ENCODE measurements around the gene TMEM121. TPM values are rescaled to one million over a fixed set of nuclear protein-coding genes. Genes with fewer than 3 reads are reported as not detected.

Gene TMEM121
- total RNA-seq, 1 experiment from 2014 or later, result 33.6 TPM

- ATAC-seq (peak; percentile 1; the same call in 1 of the 2 replicates), DNase-seq (no peak)
- H4K20me1 ChIP-seq (ENCODE audit: low read length), result no peaks in the 10 kb centered on the region
- no peaks in the 10 kb centered on the region for H3K36me3 ChIP-seq (ENCODE audit: low read depth, low read length)
- intact Hi-C loops (cut with micrococcal nuclease), result loop anchor here (2.0 kb wide), 1 partner anchor 38 kb away; the partner anchor contains the start of gene TEDC1
- H3K9me2 ChIP-seq (replicated peaks; ENCODE audit: low read length), result no peaks in the 10 kb centered on the region
- peaks cover 10% of the 10 kb centered on the region; the same call in 1 of the 2 replicates for H3K4me1 ChIP-seq (ENCODE audit: insufficient read depth, low read length)
- no peaks in the 10 kb centered on the region for H3K9me3 ChIP-seq (ENCODE audit: low read length)
- H3K4me2 ChIP-seq (ENCODE audit: low read length), result peak overlapping the region; percentile 94
- peak overlapping the region; percentile 75; the same call in 1 of the 2 replicates for H3K4me3 ChIP-seq (ENCODE audit: low read length)
- peak overlapping the region; percentile 82; the same call in 1 of the 2 replicates for H2AFZ ChIP-seq (ENCODE audit: low read length)
- H3K27me3 ChIP-seq (ENCODE audit: low read length), result no peaks in the 10 kb centered on the region
- H3K79me2 ChIP-seq (ENCODE audit: low read length), result peaks cover 9% of the 10 kb centered on the region; the same call in 1 of the 2 replicates
- TF ChIP-seq EZH2 (IDR thresholded peaks at IDR 0.05; ENCODE audit: low read length, unreplicated experiment) (no peak), EZH2phosphoT487 (IDR thresholded peaks at IDR 0.05; ENCODE audit: borderline replicate concordance, low read length) (no peak), CTCF (conservative IDR thresholded peaks at IDR 0.05; ENCODE audit: low read depth, low read length) (no peak)
- CTCF ChIA-PET, result interaction anchor here (0.9 to 1.3 kb wide), 4 partner anchors 37 to 158 kb away, joined by 5 read pairs; partner anchors contain the start of gene TEDC1
- no peak overlapping the region for H3K27ac ChIP-seq (ENCODE audit: low read length)
- no TSS peak for BruUV-seq (replicated peaks)
- no peaks in the 10 kb centered on the region for H3F3A ChIP-seq (ENCODE audit: low read length, unreplicated experiment)
- POLR2A ChIA-PET (ENCODE audit: unreplicated experiment), result interaction anchor here (0.6 kb wide), 1 partner anchor 17 kb away, joined by 4 read pairs; no protein-coding TSS in a partner anchor
- no peak overlapping the region; the same call in 1 of the 2 replicates for H3K9ac ChIP-seq (ENCODE audit: low read length)
Measured at GRCh38 chr14:105528586-105529318, 2.4 kb downstream of the TMEM121 start.

GRCh38 chr14:105529319-105529568 lies 2.9 kb downstream of the TMEM121 start:
- peaks cover 9% of the 10 kb centered on the region; the same call in 1 of the 2 replicates for H3K79me2 ChIP-seq (ENCODE audit: low read length)
- no peaks in the 10 kb centered on the region for H3K9me3 ChIP-seq (ENCODE audit: low read length)
- H3K27ac ChIP-seq (ENCODE audit: low read length), result no peak overlapping the region
- H3K4me2 ChIP-seq (ENCODE audit: low read length), result no peak overlapping the region
- CTCF ChIA-PET, result no interaction called here
- no peak overlapping the region for H3K4me3 ChIP-seq (ENCODE audit: low read length)
- H3K4me1 ChIP-seq (ENCODE audit: insufficient read depth, low read length), result peaks cover 10% of the 10 kb centered on the region; the same call in 1 of the 2 replicates
- intact Hi-C loops (cut with micrococcal nuclease), result loop anchor here (2.0 kb wide), 1 partner anchor 38 kb away; the partner anchor contains the start of gene TEDC1
- no peaks in the 10 kb centered on the region for H3K27me3 ChIP-seq (ENCODE audit: low read length)
- no peaks in the 10 kb centered on the region for H3K9me2 ChIP-seq (replicated peaks; ENCODE audit: low read length)
- no peaks in the 10 kb centered on the region for H4K20me1 ChIP-seq (ENCODE audit: low read length)
- H3F3A ChIP-seq (ENCODE audit: low read length, unreplicated experiment), result no peaks in the 10 kb centered on the region
- no peak overlapping the region for H3K9ac ChIP-seq (ENCODE audit: low read length)
- H2AFZ ChIP-seq (ENCODE audit: low read length), result no peak overlapping the region
- ATAC-seq, result no peak
- POLR2A ChIA-PET (ENCODE audit: unreplicated experiment), result no interaction called here
- no peak for DNase-seq
- BruUV-seq (replicated peaks), result no TSS peak
- TF ChIP-seq EZH2 (IDR thresholded peaks at IDR 0.05; ENCODE audit: low read length, unreplicated experiment) (no peak), CTCF (conservative IDR thresholded peaks at IDR 0.05; ENCODE audit: low read depth, low read length) (no peak), EZH2phosphoT487 (IDR thresholded peaks at IDR 0.05; ENCODE audit: borderline replicate concordance, low read length) (no peak)
- no peaks in the 10 kb centered on the region for H3K36me3 ChIP-seq (ENCODE audit: low read depth, low read length)

Measured in PC-3 (cell line).